Fibroblast of lung (primary cell): ENCODE results near the gene CFAP107. TPM values are rescaled to one million over a fixed set of nuclear protein-coding genes. Genes with fewer than 3 reads are reported as not detected.

ENCODE experiments used
- DNase-seq, 2 donors: peaks; one replicate each; pipeline versions ENCODE4 v3.0.0 to v3.0.0-alpha.2; 2010; ENCODE audit warnings: low read depth in 2 of 2
- H2AFZ ChIP-seq: 2 replicates; pipeline ENCODE4 v1.5.1; 2012; ENCODE audit warnings: low read length, control low read depth, inconsistent platforms
- H3K27ac ChIP-seq: 2 replicates; pipeline ENCODE4 v1.5.1; 2011; ENCODE audit warnings: low read length, control low read depth; ENCODE audit not compliant: insufficient read depth
- H3K27me3 ChIP-seq: 2 replicates; pipeline ENCODE4 v1.5.1; 2011; ENCODE audit warnings: mild to moderate bottlenecking, low read length; ENCODE audit not compliant: control insufficient read depth, insufficient read depth
- H3K36me3 ChIP-seq: 2 replicates; pipeline ENCODE4 v1.5.1; 2011; ENCODE audit warnings: low read length; ENCODE audit not compliant: control insufficient read depth, insufficient read depth
- H3K4me1 ChIP-seq: 2 replicates; pipeline ENCODE4 v1.5.1; 2011; ENCODE audit warnings: low read length; ENCODE audit not compliant: control insufficient read depth, insufficient read depth; ENCODE audit errors: extremely low read depth
- H3K4me2 ChIP-seq: 2 replicates; pipeline ENCODE4 v1.5.1; 2011; ENCODE audit warnings: low read length, control low read depth; ENCODE audit not compliant: insufficient read depth; ENCODE audit errors: extremely low read depth
- H3K4me3 ChIP-seq, 4 experiments: fragments of 200-600 bp in 1 of 4; sonication (generic) in 1 of 4; replicated peaks in 1 of 4; 2 replicates each; pipeline ENCODE4 v1.5.1; 2011 to 2016; ENCODE audit warnings: low read length in 4 of 4, low read depth in 3 of 4, mild to moderate bottlenecking in 3 of 4, control low read depth in 2 of 4, inconsistent platforms in 1 of 4, mixed read lengths in 1 of 4; ENCODE audit not compliant: insufficient read depth in 1 of 4; ENCODE audit errors: control extremely low read depth in 1 of 4
- H3K79me2 ChIP-seq: 2 replicates; pipeline ENCODE4 v1.5.1; 2012; ENCODE audit warnings: mild to moderate bottlenecking, low read length, inconsistent platforms; ENCODE audit not compliant: control insufficient read depth, insufficient read depth
- H3K9ac ChIP-seq: 2 replicates; pipeline ENCODE4 v1.5.1; 2011; ENCODE audit warnings: mild to moderate bottlenecking, low read length, control low read depth; ENCODE audit not compliant: insufficient read depth
- H3K9me3 ChIP-seq: 2 replicates; pipeline ENCODE4 v1.5.1; 2012; ENCODE audit warnings: low read depth, low read length; ENCODE audit not compliant: control insufficient read depth, insufficient read depth
- H4K20me1 ChIP-seq: 2 replicates; pipeline ENCODE4 v1.5.1; 2011; ENCODE audit warnings: low read length; ENCODE audit not compliant: control insufficient read depth, insufficient read depth; ENCODE audit errors: extremely low read depth
- CTCF ChIP-seq, 2 donors: IDR thresholded peaks in 1 of 2; conservative IDR thresholded peaks in 1 of 2; 1 replicate in 1 of 2; 2 replicates in 1 of 2; pipeline ENCODE4 v1.5.1; 2011 to 2012; ENCODE audit warnings: low read length in 2 of 2, control low read depth in 1 of 2, inconsistent platforms in 1 of 2, low read depth in 1 of 2, mild to moderate bottlenecking in 1 of 2
- EZH2 ChIP-seq: IDR thresholded peaks from 2 replicates; pipeline ENCODE4 v1.5.1; 2012; ENCODE audit warnings: low read length, control low read depth, mild to moderate bottlenecking; ENCODE audit errors: missing control alignments
- polyA plus RNA-seq, 2 donors: library from polyadenylated mRNA; depleted of rRNA in 1 of 2; stranded (reverse) in 1 of 2; unstranded in 1 of 2; fragments of >200 nt; gene quantifications; 2 replicates each; pipeline ENCODE4 v1.2.1, GENCODE V29; 2011 to 2012; ENCODE audit warnings: missing spikeins in 1 of 2
- total RNA-seq: library from RNA; depleted of rRNA; stranded (reverse); fragments of >200 nt; gene quantifications from 2 replicates; pipeline ENCODE4 v1.2.1, GENCODE V29; 2014

The CFAP107 gene
- total and polyA plus RNA-seq, 2 donors (not counting 1 experiment from before 2014, with no cell fraction given) = not detected

- H3K4me3 ChIP-seq = no peak overlapping the region
- H2AFZ ChIP-seq = no peak overlapping the region
- H3K27me3 ChIP-seq = no peaks in the 10 kb centered on the region
- H3K9ac ChIP-seq = no peak overlapping the region
- H3K79me2 ChIP-seq = no peaks in the 10 kb centered on the region
- DNase-seq = no peak
- no peaks in the 10 kb centered on the region for H3K4me1 ChIP-seq
- TF ChIP-seq CTCF (conservative IDR thresholded peaks at IDR 0.05 in 1 of 2, IDR thresholded peaks at IDR 0.05 in 1 of 2; ENCODE audit: low read depth in 1 of 2, low read length in 2 of 2) = no peak
- TF ChIP-seq EZH2 = no peak
- H3K9me3 ChIP-seq = no peaks in the 10 kb centered on the region
- no peak overlapping the region for H3K4me2 ChIP-seq
- no peaks in the 10 kb centered on the region for H4K20me1 ChIP-seq
- no peak overlapping the region for H3K27ac ChIP-seq
- H3K36me3 ChIP-seq = no peaks in the 10 kb centered on the region
These were observed 63.9 kb downstream of the CFAP107 start for GRCh38 chr1:12809933-12810332.

- H2AFZ ChIP-seq = no peak overlapping the region
- TF ChIP-seq EZH2 (no peak), CTCF (conservative IDR thresholded peaks at IDR 0.05 in 1 of 2, IDR thresholded peaks at IDR 0.05 in 1 of 2; ENCODE audit: low read depth in 1 of 2, low read length in 2 of 2) (no peak)
- DNase-seq = peak in 1 of 2 donors; percentile 24
- no peak overlapping the region for H3K4me3 ChIP-seq
- H3K4me2 ChIP-seq = no peak overlapping the region
- no peaks in the 10 kb centered on the region for H3K36me3 ChIP-seq
- H3K9me3 ChIP-seq = no peaks in the 10 kb centered on the region
- H3K27me3 ChIP-seq = no peaks in the 10 kb centered on the region
- no peak overlapping the region for H3K9ac ChIP-seq
- H3K4me1 ChIP-seq = no peaks in the 10 kb centered on the region
- H3K27ac ChIP-seq = no peak overlapping the region
- no peaks in the 10 kb centered on the region for H4K20me1 ChIP-seq
- H3K79me2 ChIP-seq = no peaks in the 10 kb centered on the region
These were observed 64.8 kb downstream of the CFAP107 start for GRCh38 chr1:12810691-12811408.

GRCh38 chr1:12811409-12811784 is 65.4 kb downstream of the CFAP107 start:
- Histone ChIP-seq H3K4me2 (no peak overlapping the region), H3K36me3 (no peaks in the 10 kb centered on the region), H3K79me2 (no peaks in the 10 kb centered on the region), H2AFZ (no peak overlapping the region), H3K9me3 (no peaks in the 10 kb centered on the region), H3K9ac (no peak overlapping the region), H3K4me3 (no peak overlapping the region), H3K27me3 (no peaks in the 10 kb centered on the region), H4K20me1 (no peaks in the 10 kb centered on the region), H3K27ac (no peak overlapping the region), H3K4me1 (no peaks in the 10 kb centered on the region)
- no peak for DNase-seq
- TF ChIP-seq EZH2 (no peak), CTCF (conservative IDR thresholded peaks at IDR 0.05 in 1 of 2, IDR thresholded peaks at IDR 0.05 in 1 of 2; ENCODE audit: low read depth in 1 of 2, low read length in 2 of 2) (no peak)

Other genes starting within 250 kb of the CFAP107 start
- gene DHRS3, start 128.0 kb upstream of the CFAP107 start, total RNA-seq = 36.8 and 68.1 TPM in 2 replicates
- 8.4 and 14.1 TPM in 2 replicates for gene DHRS3, start 128.0 kb upstream of the CFAP107 start, polyA plus RNA-seq
- gene AADACL4, start 102.1 kb upstream of the CFAP107 start, total RNA-seq = not detected in 2 replicates
- not detected in 2 replicates for gene AADACL4, start 102.1 kb upstream of the CFAP107 start, polyA plus RNA-seq
- not detected in 2 replicates for gene AADACL3, start 30.1 kb upstream of the CFAP107 start, total RNA-seq
- gene AADACL3, start 30.1 kb upstream of the CFAP107 start, polyA plus RNA-seq = not detected in 2 replicates
- not detected in 2 replicates for gene PRAMEF12, start 27.5 kb downstream of the CFAP107 start, total RNA-seq
- gene PRAMEF12, start 27.5 kb downstream of the CFAP107 start, polyA plus RNA-seq = not detected in 2 replicates
- gene PRAMEF1, start 45.2 kb downstream of the CFAP107 start, total RNA-seq = not detected in 2 replicates
- not detected in 2 replicates for gene PRAMEF1, start 45.2 kb downstream of the CFAP107 start, polyA plus RNA-seq
- gene PRAMEF11, start 85.2 kb downstream of the CFAP107 start, total RNA-seq = not detected in 2 replicates
- gene PRAMEF11, start 85.2 kb downstream of the CFAP107 start, polyA plus RNA-seq = not detected in 2 replicates
- gene HNRNPCL1, start 102.5 kb downstream of the CFAP107 start, total RNA-seq = not detected in 2 replicates
- not detected in 2 replicates for gene HNRNPCL1, start 102.5 kb downstream of the CFAP107 start, polyA plus RNA-seq
- not detected in 2 replicates for gene PRAMEF2, start 110.9 kb downstream of the CFAP107 start, total RNA-seq
- not detected in 2 replicates for gene PRAMEF2, start 110.9 kb downstream of the CFAP107 start, polyA plus RNA-seq
- not detected in 2 replicates for gene PRAMEF4, start 140.0 kb downstream of the CFAP107 start, total RNA-seq
- not detected in 2 replicates for gene PRAMEF4, start 140.0 kb downstream of the CFAP107 start, polyA plus RNA-seq
- not detected in 2 replicates for gene PRAMEF10, start 152.1 kb downstream of the CFAP107 start, total RNA-seq
- not detected in 2 replicates for gene PRAMEF10, start 152.1 kb downstream of the CFAP107 start, polyA plus RNA-seq
- gene PRAMEF7, start 170.4 kb downstream of the CFAP107 start, total RNA-seq = not detected in 2 replicates
- gene PRAMEF7, start 170.4 kb downstream of the CFAP107 start, polyA plus RNA-seq = not detected in 2 replicates
- gene PRAMEF6, start 201.4 kb downstream of the CFAP107 start, total RNA-seq = not detected in 2 replicates
- gene PRAMEF6, start 201.4 kb downstream of the CFAP107 start, polyA plus RNA-seq = not detected in 2 replicates